ENCODE results near the gene APIP.

APIP gene

GRCh38 chr11:34877375-34877975 lies 38.7 kb downstream of the APIP start:
- no peak for DNase-seq

- DNase-seq = no peak
Observed at GRCh38 chr11:34874202-34874601, 42.0 kb downstream of the APIP start.

GRCh38 chr11:34870548-34871196 lies 45.5 kb downstream of the APIP start:
- DNase-seq = no peak

GRCh38 chr11:34869425-34869824 lies 46.8 kb downstream of the APIP start:
- no peak for DNase-seq

GRCh38 chr11:34866375-34866774 lies 49.8 kb downstream of the APIP start:
- no peak for DNase-seq

- DNase-seq = no peak
Observed at GRCh38 chr11:34865261-34865660, 50.9 kb downstream of the APIP start.

- no peak for DNase-seq
Observed at GRCh38 chr11:34864424-34864823, 51.8 kb downstream of the APIP start.

GRCh38 chr11:34863048-34863447 lies 53.1 kb downstream of the APIP start:
- no peak for DNase-seq

GRCh38 chr11:34860518-34860917 lies 55.7 kb downstream of the APIP start:
- no peak for DNase-seq

GRCh38 chr11:34860034-34860433 lies 56.1 kb downstream of the APIP start:
- no peak for DNase-seq

GRCh38 chr11:34859496-34859895 lies 56.7 kb downstream of the APIP start:
- DNase-seq = no peak

GRCh38 chr11:34857463-34857862 lies 58.7 kb downstream of the APIP start:
- no peak for DNase-seq

- no peak for DNase-seq
Observed at GRCh38 chr11:34856251-34856650, 59.9 kb downstream of the APIP start.

- no peak for DNase-seq
Observed at GRCh38 chr11:34855754-34856095, 60.5 kb downstream of the APIP start.

GRCh38 chr11:34855021-34855753 lies 61.0 kb downstream of the APIP start:
- DNase-seq = no peak

- DNase-seq = no peak
Observed at GRCh38 chr11:34851916-34852315, 64.3 kb downstream of the APIP start.

GRCh38 chr11:34850334-34850733 lies 65.8 kb downstream of the APIP start:
- no peak for DNase-seq

GRCh38 chr11:34846467-34846866 lies 69.7 kb downstream of the APIP start:
- DNase-seq = no peak

- no peak for DNase-seq
Observed at GRCh38 chr11:34844463-34845112, 71.6 kb downstream of the APIP start.

- DNase-seq = no peak
Observed at GRCh38 chr11:34843271-34843670, 72.9 kb downstream of the APIP start.

GRCh38 chr11:34840736-34841386 lies 75.3 kb downstream of the APIP start:
- DNase-seq = peak; percentile 51

- no peak for DNase-seq
Observed at GRCh38 chr11:34839969-34840368, 76.2 kb downstream of the APIP start.
